Measurements from ENCODE around the gene POLA2.

DNA sequence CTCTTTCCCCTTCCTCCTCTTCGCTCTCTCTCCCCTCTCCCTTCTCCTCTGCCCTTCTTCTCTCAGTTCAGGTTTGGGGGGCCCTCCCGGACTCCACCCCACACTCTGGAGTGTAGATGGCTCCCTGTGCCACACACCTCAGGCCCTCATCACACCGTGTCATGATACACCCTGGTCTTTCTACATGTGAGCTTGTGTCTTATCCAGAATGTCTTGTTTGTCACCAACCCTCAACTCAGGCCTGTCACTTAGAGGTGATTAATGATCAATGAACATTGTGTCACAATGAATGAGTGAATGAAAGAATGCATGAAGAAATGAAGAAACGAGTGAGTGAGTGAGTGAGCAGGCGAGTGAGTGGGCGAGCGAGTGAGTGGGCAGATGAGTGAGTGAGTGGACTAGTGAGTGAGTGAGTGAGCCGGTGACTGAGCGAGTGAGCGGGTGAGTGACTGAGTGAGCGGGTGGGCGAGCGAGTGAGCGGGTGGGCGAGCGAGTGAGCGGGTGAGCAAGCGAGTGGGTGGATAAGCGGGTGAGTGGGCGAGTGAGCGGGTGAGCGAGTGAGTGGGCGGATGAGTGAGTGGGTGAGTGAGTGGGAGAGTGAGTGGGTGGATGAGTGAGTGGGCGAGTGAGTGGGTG, 46.2 kb upstream of the POLA2 start:
- TF ChIP-seq, protein P1, sequence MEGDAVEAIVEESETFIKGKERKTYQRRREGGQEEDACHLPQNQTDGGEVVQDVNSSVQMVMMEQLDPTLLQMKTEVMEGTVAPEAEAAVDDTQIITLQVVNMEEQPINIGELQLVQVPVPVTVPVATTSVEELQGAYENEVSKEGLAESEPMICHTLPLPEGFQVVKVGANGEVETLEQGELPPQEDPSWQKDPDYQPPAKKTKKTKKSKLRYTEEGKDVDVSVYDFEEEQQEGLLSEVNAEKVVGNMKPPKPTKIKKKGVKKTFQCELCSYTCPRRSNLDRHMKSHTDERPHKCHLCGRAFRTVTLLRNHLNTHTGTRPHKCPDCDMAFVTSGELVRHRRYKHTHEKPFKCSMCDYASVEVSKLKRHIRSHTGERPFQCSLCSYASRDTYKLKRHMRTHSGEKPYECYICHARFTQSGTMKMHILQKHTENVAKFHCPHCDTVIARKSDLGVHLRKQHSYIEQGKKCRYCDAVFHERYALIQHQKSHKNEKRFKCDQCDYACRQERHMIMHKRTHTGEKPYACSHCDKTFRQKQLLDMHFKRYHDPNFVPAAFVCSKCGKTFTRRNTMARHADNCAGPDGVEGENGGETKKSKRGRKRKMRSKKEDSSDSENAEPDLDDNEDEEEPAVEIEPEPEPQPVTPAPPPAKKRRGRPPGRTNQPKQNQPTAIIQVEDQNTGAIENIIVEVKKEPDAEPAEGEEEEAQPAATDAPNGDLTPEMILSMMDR (IDR thresholded peaks at IDR 0.05; ENCODE audit: low read depth, low read length) = no peak
- TF ChIP-seq POLR2A (IDR thresholded peaks at IDR 0.05; ENCODE audit: extremely low read depth, insufficient read length) (no peak), MYC (IDR thresholded peaks at IDR 0.05; ENCODE audit: low read depth, low read length) (no peak)
- TF ChIP-seq, protein P2, sequence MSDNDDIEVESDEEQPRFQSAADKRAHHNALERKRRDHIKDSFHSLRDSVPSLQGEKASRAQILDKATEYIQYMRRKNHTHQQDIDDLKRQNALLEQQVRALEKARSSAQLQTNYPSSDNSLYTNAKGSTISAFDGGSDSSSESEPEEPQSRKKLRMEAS (IDR thresholded peaks at IDR 0.05; ENCODE audit: low read depth, low read length) = no peak
